NOMO-1 treated with DMSO at 0.1 percent for 48 hours (cell line): ENCODE results near the gene EFNA4.

Experiments
- DNase-seq: peaks from one replicate; lab custom pipeline; 2025; ENCODE audit not compliant: unreplicated experiment; lab: John Stamatoyannopoulos, UW

The EFNA4 gene

GRCh38 chr1:155063550-155064110, at the start of gene EFNA4:
Gene EFNA4 (plus strand): TSS chr1:155063740. CDS start chr1:155063824, 84 bp downstream.
- peak; percentile 94 for DNase-seq

GRCh38 chr1:155014709-155015508, 48.6 kb upstream of the EFNA4 start:
- no peak for DNase-seq

GRCh38 chr1:155015527-155016230, 47.9 kb upstream of the EFNA4 start:
- DNase-seq = no peak

GRCh38 chr1:155016231-155016831, 47.2 kb upstream of the EFNA4 start:
- no peak for DNase-seq

- peak; percentile 84 for DNase-seq
Measured at GRCh38 chr1:155017041-155017945, 46.2 kb upstream of the EFNA4 start.

DNA sequence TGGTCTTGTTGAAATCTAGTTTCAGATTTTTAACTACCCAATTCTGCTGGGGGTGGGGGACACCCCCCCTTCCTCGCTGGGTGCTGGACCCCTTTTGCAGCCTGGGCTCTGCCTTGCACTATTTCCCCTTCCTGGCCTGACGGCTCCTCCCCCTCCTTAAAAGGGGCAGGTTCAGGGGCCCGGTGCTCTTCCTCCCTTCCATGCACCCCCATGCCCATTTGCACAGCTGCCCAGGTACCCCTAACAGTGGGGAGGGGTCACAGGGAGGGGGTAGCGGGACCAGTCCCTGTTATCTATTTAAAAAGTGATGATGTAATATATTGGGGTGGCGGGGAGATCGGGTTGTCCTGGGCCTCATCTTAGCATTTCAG, 45.6 kb upstream of the EFNA4 start:
- no peak for DNase-seq

DNA sequence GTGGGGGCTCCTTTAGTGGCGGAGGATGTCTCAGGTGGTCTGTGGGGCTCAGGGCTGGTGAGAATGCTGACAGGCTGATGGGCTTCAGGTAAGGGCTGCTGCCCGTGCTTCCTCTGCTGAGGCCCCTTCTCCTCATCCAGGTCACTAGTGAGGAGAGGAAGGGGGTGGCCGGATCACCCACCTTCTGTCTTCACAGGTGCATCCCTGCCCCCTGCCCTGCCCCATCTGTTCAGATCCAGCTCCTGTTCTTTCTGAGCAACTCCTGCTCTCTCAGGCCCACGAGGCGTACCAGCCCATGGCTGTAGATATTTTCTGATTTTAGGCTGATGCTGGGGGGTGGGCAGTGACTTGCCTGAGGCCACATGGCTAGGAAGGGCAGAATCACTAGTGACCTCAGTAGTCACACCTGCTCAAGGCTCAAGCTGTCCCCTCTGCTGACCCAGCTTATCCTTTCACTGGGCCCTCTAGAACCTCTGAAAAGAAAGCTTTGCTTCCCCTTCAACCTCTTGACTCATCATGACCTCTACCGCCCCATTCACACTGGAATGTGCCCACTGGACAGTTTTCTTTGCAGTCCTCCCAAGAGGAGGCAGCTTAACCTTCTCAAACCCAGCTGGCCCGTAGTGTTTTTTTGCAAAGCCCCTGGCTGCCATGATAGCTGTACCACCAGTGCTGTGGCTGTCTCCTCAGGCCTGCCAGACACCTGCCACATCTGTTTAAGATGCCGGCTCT, 44.8 kb upstream of the EFNA4 start:
- DNase-seq = no peak

DNA sequence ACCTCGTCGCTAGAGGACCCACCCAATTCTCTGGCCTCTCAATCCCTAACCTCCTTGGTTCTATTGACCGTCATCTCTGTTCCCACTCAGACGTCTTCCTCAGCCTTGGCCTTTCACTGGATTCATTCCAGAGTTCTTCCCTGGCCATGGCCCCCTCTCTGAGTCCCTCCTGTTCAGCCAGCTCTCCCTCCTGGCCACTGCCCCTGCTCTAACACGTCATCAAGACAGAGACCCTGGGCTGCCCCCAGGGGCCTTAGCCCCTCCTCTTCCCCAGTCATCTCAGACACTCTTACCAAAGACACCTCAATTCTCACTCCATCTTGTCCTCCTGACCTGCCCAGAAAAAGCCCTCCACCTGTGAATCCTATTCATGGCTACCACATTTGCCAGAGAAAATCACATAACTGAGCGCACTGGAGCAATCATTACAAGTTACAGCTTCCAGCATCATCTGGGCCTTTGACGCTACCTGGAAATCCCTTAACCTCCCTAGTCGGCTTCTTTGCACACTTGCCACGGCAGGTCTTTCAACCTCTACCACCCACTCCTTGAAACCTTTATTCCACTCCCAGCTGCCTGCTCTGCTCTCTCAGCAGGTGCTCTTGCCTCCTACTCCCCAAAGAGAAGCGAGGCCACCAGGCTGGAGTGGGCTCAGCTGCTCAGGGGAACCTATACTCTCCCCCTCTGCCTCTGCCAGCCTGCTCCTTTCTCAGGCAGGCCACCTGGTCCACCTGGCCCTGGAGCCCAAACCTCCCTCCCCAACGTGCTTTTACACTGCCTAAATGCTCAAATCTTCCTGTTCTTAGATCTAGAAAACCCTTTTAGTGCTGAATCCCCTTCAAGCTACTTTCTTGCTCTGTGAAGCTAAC, 43.9 kb upstream of the EFNA4 start:
- no peak for DNase-seq

- DNase-seq = no peak
Measured at GRCh38 chr1:155022136-155022926, 41.2 kb upstream of the EFNA4 start.

- DNase-seq = no peak
Measured at GRCh38 chr1:155022927-155023236, 40.7 kb upstream of the EFNA4 start.

GRCh38 chr1:155023627-155024026, 39.9 kb upstream of the EFNA4 start:
- DNase-seq = no peak

DNA sequence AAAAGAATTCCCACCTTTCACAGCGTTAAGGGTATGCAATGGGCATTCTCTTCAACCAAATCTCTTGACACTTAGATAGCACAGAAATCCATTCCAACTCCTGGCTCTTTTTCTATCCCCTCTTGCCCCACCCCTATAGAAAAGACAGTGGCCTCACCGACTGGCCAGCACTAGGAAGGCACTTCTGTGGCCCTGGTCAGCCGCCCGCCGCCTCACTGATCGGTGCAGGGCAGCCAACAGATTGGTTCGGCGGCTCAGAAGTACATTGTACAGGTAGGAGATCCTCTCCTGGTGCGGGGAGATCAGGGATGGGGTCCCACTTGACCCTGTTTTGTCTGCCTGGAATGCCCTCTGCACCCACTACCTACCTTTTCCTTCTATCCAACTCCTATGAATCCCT, 39.2 kb upstream of the EFNA4 start:
- DNase-seq = no peak

GRCh38 chr1:155026154-155026553, 37.4 kb upstream of the EFNA4 start:
- DNase-seq = no peak

GRCh38 chr1:155026588-155026987, 37.0 kb upstream of the EFNA4 start:
- DNase-seq = no peak

DNA sequence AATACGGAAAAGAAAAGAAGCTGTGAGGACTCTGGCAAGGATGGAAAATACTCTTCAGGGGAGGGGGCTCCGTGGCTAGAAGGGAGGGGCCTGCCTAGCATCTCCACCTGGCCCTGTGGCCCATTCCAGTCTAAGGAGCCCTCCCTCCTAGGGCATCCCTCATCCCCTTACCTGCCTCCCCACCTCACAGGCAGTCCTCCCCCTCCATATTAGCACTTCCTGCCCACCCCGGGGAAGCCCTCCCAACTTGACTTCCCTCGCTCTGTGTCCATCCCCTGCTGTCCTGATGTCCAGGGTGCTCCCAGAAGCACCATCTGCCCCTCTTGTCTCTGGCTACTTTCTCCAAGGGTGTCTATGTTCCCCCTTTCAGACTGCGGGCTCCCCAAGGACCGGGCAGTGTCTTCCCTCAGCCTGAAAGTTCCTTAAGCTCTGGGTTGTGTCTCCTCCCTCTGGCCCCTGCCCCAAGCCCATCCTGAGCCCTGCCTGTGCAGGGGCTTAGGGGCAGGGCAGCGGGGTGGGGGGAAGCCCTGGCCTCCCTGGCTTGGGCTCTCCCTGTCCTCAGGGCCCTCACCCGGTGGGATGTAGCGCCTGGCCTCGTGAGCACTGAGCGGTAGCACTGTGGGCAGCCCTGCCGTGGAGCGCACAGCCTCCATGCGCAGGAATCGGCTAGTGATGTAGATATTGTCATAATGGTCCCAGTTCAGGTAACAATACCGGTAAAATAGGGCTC, 33.9 kb upstream of the EFNA4 start:
- DNase-seq = no peak

DNA sequence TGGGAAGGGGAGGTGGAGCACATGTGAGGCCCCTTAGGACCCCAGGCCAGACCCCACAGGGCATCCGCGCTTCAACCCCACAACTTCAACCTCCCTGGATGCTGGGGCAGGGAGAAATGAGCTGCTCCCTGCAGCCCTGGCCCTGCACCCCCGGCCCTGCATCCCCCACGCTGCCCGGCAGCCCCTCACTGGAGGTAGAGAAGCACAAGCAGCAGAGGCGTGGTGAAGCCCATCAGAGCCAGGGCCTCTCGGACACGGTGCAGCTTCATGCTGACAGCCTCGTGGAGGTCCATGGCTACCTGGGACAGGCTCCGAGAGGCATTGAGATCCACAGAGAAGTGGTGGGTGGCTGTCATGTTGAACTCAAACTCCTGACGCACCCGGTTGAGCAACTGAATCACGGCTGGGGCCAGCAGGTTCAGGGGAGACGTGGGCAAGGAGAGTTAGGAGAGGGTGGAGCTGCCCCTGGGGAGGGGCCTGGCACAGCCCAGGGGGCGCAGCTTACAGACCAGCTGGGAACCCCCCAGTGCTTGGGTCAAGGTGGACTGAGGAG, 33.2 kb upstream of the EFNA4 start:
- no peak for DNase-seq

DNA sequence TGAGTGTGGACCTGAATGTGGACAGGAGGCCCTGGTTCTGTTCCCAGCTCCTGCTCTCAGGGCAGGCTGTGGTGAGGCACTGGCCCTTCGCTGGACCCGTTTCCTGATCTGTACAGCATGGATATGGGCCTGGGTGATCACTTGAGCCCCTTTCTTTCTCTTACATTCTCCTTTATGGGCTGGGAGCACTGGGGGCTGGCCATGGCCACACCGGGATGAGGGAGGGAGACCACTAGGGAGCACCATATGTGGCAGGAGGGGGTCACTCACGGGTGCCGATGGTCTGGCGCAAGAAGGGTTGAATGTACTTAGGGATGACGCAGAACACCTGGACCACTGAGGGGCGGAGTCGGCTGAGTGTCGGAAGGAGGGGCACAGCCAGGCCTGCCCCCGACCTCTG, 32.6 kb upstream of the EFNA4 start:
- DNase-seq = no peak

DNA sequence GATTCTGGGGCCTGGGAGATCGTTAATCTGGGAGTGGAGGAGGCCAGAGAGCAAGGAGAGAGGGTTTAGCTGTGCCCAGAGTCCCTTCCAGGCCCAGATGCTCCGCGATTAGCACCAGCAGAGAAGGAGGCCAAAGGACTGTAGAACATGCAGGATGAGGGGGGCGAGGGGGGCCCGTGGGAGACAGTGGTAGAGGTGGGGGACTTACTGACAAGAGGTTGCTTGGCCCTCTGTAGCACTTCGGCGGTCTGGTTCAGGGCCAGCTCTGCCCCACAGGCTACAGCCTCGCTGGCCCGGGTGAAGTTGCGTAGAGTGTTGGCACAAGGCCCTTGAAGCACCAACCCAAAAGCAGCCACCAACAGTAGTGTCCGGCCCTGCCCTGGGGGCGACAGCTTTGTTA, 30.7 kb upstream of the EFNA4 start:
- no peak for DNase-seq
